WTC11 (cell line): ENCODE data around the gene DAAM2. TPM values are rescaled to one million over a fixed set of nuclear protein-coding genes. Genes with fewer than 3 reads are reported as not detected.

Source experiments
- ATAC-seq: fragments of 200-7000 bp; cut with Tn5 transposase; 2 replicates; pipeline ENCODE4 v1.10.0; 2021; ENCODE audit warnings: mild to moderate bottlenecking, moderate library complexity
- CTCF ChIA-PET: fragments of 300-600 bp; sonication (Branson Sonifier 250); formaldehyde crosslinking; loops from one replicate; lab custom pipeline; 2021; ENCODE audit warnings: antibody characterized with exemption; lab: Charles Lee
- POLR2A ChIA-PET: fragments of 350-600 bp; sonication (Branson Sonifier 250); formaldehyde crosslinking; loops from one replicate; lab custom pipeline; 2021; ENCODE audit warnings: antibody characterized with exemption; lab: Charles Lee
- DNase-seq: peaks from one replicate; pipeline ENCODE4 v3.0.0; 2021; ENCODE audit warnings: low spot score
- H3K27ac Mint-ChIP-seq: 2 replicates; pipeline ENCODE4 v1.8.0; 2021; ENCODE audit warnings: mixed read lengths
- H3K27me3 Mint-ChIP-seq: 2 replicates; pipeline ENCODE4 v1.8.0; 2021; ENCODE audit warnings: low read depth, mild to moderate bottlenecking, moderate library complexity, mixed read lengths
- H3K36me3 Mint-ChIP-seq: 2 replicates; pipeline ENCODE4 v1.8.0; 2021; ENCODE audit warnings: mixed read lengths
- H3K4me1 Mint-ChIP-seq: 2 replicates; pipeline ENCODE4 v1.8.0; 2022; ENCODE audit warnings: mixed read lengths
- H3K4me3 Mint-ChIP-seq: 2 replicates; pipeline ENCODE4 v1.8.0; 2021; ENCODE audit warnings: mild to moderate bottlenecking, moderate library complexity, mixed read lengths
- H3K9me3 Mint-ChIP-seq: 2 replicates; pipeline ENCODE4 v1.8.0; 2021; ENCODE audit warnings: mixed read lengths
- ARID4B ChIP-seq: sonication (generic); formaldehyde crosslinking; IDR thresholded peaks from 2 replicates; pipeline ENCODE4 v1.8.0; 2023; ENCODE audit warnings: missing genetic modification reagents, mild to moderate bottlenecking, borderline replicate concordance
- ATF6 ChIP-seq: sonication (generic); formaldehyde crosslinking; IDR thresholded peaks from 2 replicates; pipeline ENCODE4 v1.8.1; 2023; ENCODE audit warnings: mild to moderate bottlenecking, missing genetic modification reagents
- CBFB ChIP-seq: sonication (generic); formaldehyde crosslinking; IDR thresholded peaks from 2 replicates; pipeline ENCODE4 v1.8.1; 2022; ENCODE audit warnings: mild to moderate bottlenecking, low read depth, missing genetic modification reagents
- CREB1 ChIP-seq: sonication (generic); formaldehyde crosslinking; IDR thresholded peaks from 2 replicates; pipeline ENCODE4 v1.8.0; 2023; ENCODE audit warnings: mild to moderate bottlenecking, missing genetic modification reagents
- E2F4 ChIP-seq: sonication (generic); formaldehyde crosslinking; IDR thresholded peaks from 2 replicates; pipeline ENCODE4 v1.8.1; 2022; ENCODE audit warnings: low read depth, mild to moderate bottlenecking, moderate library complexity, missing genetic modification reagents, borderline replicate concordance
- E2F5 ChIP-seq: sonication (generic); formaldehyde crosslinking; IDR thresholded peaks from 2 replicates; pipeline ENCODE4 v1.8.1; 2022; ENCODE audit warnings: mild to moderate bottlenecking, moderate library complexity, missing genetic modification reagents
- ESRRA ChIP-seq: sonication (generic); formaldehyde crosslinking; IDR thresholded peaks from 2 replicates; pipeline ENCODE4 v1.8.1; 2022; ENCODE audit warnings: mild to moderate bottlenecking, missing genetic modification reagents, borderline replicate concordance
- HMGXB4 ChIP-seq: sonication (generic); formaldehyde crosslinking; IDR thresholded peaks from 2 replicates; pipeline ENCODE4 v1.8.1; 2023; ENCODE audit warnings: mild to moderate bottlenecking, moderate library complexity, missing genetic modification reagents
- PRRX2 ChIP-seq: fragments of 250-450 bp; sonication (Bioruptor Pico); IDR thresholded peaks from 2 replicates; pipeline ENCODE4 v1.8.0; 2021; ENCODE audit warnings: mild to moderate bottlenecking
- RELA ChIP-seq: sonication (generic); formaldehyde crosslinking; IDR thresholded peaks from 2 replicates; pipeline ENCODE4 v1.8.1; 2022; ENCODE audit warnings: missing genetic modification reagents, mild to moderate bottlenecking, borderline replicate concordance
- SOX15 ChIP-seq: fragments of 250-450 bp; sonication (Bioruptor Pico); IDR thresholded peaks from 2 replicates; pipeline ENCODE4 v1.9.0; 2021; ENCODE audit warnings: mild to moderate bottlenecking
- SP1 ChIP-seq: sonication (generic); formaldehyde crosslinking; conservative IDR thresholded peaks from 2 replicates; pipeline ENCODE4 v1.8.1; 2022; ENCODE audit warnings: missing genetic modification reagents
- TCF7 ChIP-seq: sonication (generic); formaldehyde crosslinking; IDR thresholded peaks from 2 replicates; pipeline ENCODE4 v1.8.0; 2022; ENCODE audit warnings: mild to moderate bottlenecking, low read depth, missing genetic modification reagents, moderate library complexity
- TEAD4 ChIP-seq: sonication (generic); formaldehyde crosslinking; IDR thresholded peaks from 2 replicates; pipeline ENCODE4 v1.8.0; 2022; ENCODE audit warnings: mild to moderate bottlenecking, missing genetic modification reagents
- USF2 ChIP-seq: sonication (generic); formaldehyde crosslinking; IDR thresholded peaks from 2 replicates; pipeline ENCODE4 v1.8.1; 2023; ENCODE audit warnings: mild to moderate bottlenecking, missing genetic modification reagents, moderate library complexity
- ZBTB43 ChIP-seq: sonication (generic); formaldehyde crosslinking; IDR thresholded peaks from 2 replicates; pipeline ENCODE4 v1.8.1; 2023; ENCODE audit warnings: mild to moderate bottlenecking, missing genetic modification reagents
- ZNF138 ChIP-seq: sonication (generic); formaldehyde crosslinking; conservative IDR thresholded peaks from 2 replicates; pipeline ENCODE4 v1.8.1; 2022; ENCODE audit warnings: mild to moderate bottlenecking, moderate library complexity, missing genetic modification reagents
- ZNF232 ChIP-seq: sonication (generic); formaldehyde crosslinking; IDR thresholded peaks from 2 replicates; pipeline ENCODE4 v1.8.0; 2022; ENCODE audit warnings: mild to moderate bottlenecking, missing genetic modification reagents
- ZNF416 ChIP-seq: fragments of 250-450 bp; sonication (Bioruptor Pico); IDR thresholded peaks from 2 replicates; pipeline ENCODE4 v1.9.0; 2021; ENCODE audit warnings: mild to moderate bottlenecking, inconsistent platforms
- ZNF512 ChIP-seq: sonication (generic); formaldehyde crosslinking; IDR thresholded peaks from 2 replicates; pipeline ENCODE4 v1.8.1; 2022; ENCODE audit warnings: missing genetic modification reagents, borderline replicate concordance
- total RNA-seq: library from RNA; stranded (reverse); gene quantifications from 3 replicates; pipeline ENCODE4 v1.2.3, GENCODE V29; 2021

DAAM2 gene
- total RNA-seq, 1 experiment from 2014 or later, result 2.0 TPM

- TF ChIP-seq E2F4 (CRISPR knock-in tag) (no peak), ZBTB43 (CRISPR knock-in tag) (no peak), CREB1 (CRISPR knock-in tag) (no peak), ZNF232 (CRISPR knock-in tag) (no peak), SP1 (CRISPR knock-in tag) (no peak), TEAD4 (no peak), USF2 (CRISPR knock-in tag) (no peak)
Observed at GRCh38 chr6:39840781-39841180, 48.6 kb downstream of the DAAM2 start (continued).

GRCh38 chr6:39841291-39841690 is 49.1 kb downstream of the DAAM2 start:
- no peak for TF ChIP-seq ZNF138
- TF ChIP-seq ESRRA, result no peak
- TF ChIP-seq ATF6 (CRISPR knock-in tag), result no peak
- no peak for TF ChIP-seq HMGXB4 (CRISPR knock-in tag)
- TF ChIP-seq SOX15 (CRISPR knock-in tag), result no peak
- no peak for TF ChIP-seq ZNF232 (CRISPR knock-in tag)
- no peak for TF ChIP-seq RELA (CRISPR knock-in tag)
- no peak for TF ChIP-seq ZNF512 (CRISPR knock-in tag)
- no peak for TF ChIP-seq CREB1 (CRISPR knock-in tag)
- Mint-ChIP-seq H3K27ac (peak overlapping the region; percentile 61; the same call in 1 of the 2 replicates), H3K9me3 (no peaks in the 10 kb centered on the region; the same call in 1 of the 2 replicates), H3K4me3 (no peak overlapping the region), H3K4me1 (peaks cover 20% of the 10 kb centered on the region), H3K27me3 (no peaks in the 10 kb centered on the region), H3K36me3 (no peaks in the 10 kb centered on the region)
- ChIA-PET CTCF (interaction anchor here (0.6 to 1.1 kb wide), 4 partner anchors 23 to 479 kb away, joined by 3 to 5 read pairs (median 3); no protein-coding TSS in a partner anchor), POLR2A (no interaction called here)
- ATAC-seq (peak; percentile 83), DNase-seq (no peak)

GRCh38 chr6:39841923-39842322 is 49.7 kb downstream of the DAAM2 start:
- ChIA-PET CTCF (interaction anchor here (1.0 to 1.1 kb wide), 3 partner anchors 22 to 480 kb away, joined by 3 to 5 read pairs (median 3); no protein-coding TSS in a partner anchor), POLR2A (no interaction called here)
- Mint-ChIP-seq H3K36me3 (no peaks in the 10 kb centered on the region), H3K4me3 (no peak overlapping the region), H3K27ac (peak overlapping the region; percentile 61; the same call in 1 of the 2 replicates), H3K27me3 (no peaks in the 10 kb centered on the region), H3K4me1 (peaks cover 20% of the 10 kb centered on the region), H3K9me3 (no peaks in the 10 kb centered on the region; the same call in 1 of the 2 replicates)
- ATAC-seq, result no peak
- no peak for DNase-seq
- TF ChIP-seq TCF7 (no peak), CBFB (no peak), PRRX2 (CRISPR knock-in tag) (no peak), ZNF416 (CRISPR knock-in tag) (no peak), ARID4B (CRISPR knock-in tag) (no peak), E2F5 (CRISPR knock-in tag) (no peak)
